ENCODE results near the gene TNFRSF19.

GRCh38 chr13:23620211-23620610, 50.0 kb downstream of the TNFRSF19 start:
- TF ChIP-seq POLR2A (IDR thresholded peaks at IDR 0.05), result no peak
- TF ChIP-seq, protein P1, sequence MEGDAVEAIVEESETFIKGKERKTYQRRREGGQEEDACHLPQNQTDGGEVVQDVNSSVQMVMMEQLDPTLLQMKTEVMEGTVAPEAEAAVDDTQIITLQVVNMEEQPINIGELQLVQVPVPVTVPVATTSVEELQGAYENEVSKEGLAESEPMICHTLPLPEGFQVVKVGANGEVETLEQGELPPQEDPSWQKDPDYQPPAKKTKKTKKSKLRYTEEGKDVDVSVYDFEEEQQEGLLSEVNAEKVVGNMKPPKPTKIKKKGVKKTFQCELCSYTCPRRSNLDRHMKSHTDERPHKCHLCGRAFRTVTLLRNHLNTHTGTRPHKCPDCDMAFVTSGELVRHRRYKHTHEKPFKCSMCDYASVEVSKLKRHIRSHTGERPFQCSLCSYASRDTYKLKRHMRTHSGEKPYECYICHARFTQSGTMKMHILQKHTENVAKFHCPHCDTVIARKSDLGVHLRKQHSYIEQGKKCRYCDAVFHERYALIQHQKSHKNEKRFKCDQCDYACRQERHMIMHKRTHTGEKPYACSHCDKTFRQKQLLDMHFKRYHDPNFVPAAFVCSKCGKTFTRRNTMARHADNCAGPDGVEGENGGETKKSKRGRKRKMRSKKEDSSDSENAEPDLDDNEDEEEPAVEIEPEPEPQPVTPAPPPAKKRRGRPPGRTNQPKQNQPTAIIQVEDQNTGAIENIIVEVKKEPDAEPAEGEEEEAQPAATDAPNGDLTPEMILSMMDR (IDR thresholded peaks at IDR 0.05), result no peak

Data from thyroid gland (tissue), 4 donors.